GM23248 (cell line): ENCODE data around the gene SCAF4. TPM values are rescaled to one million over a fixed set of nuclear protein-coding genes. Genes with fewer than 3 reads are reported as not detected.

Experiments used
- DNase-seq: peaks from one replicate; pipeline ENCODE4 v3.0.0-alpha.2; 2015
- H2AFZ ChIP-seq: fragments of 200-600 bp; sonication (generic); 2 replicates; pipeline ENCODE4 v1.6.1; 2016; ENCODE audit warnings: antibody characterized with exemption
- H3F3A ChIP-seq: fragments of 200-600 bp; sonication (generic); 2 replicates; pipeline ENCODE4 v1.6.1; 2016; ENCODE audit warnings: mild to moderate bottlenecking, antibody characterized with exemption, mixed run types; ENCODE audit not compliant: insufficient read depth
- H3K27ac ChIP-seq: fragments of 200-600 bp; sonication (generic); 2 replicates; pipeline ENCODE4 v1.5.1; 2016; ENCODE audit warnings: mild to moderate bottlenecking
- H3K27me3 ChIP-seq: fragments of 200-600 bp; sonication (generic); replicated peaks from 2 replicates; pipeline ENCODE4 v1.6.1; 2016; ENCODE audit warnings: mild to moderate bottlenecking; ENCODE audit not compliant: insufficient read depth
- H3K36me3 ChIP-seq: fragments of 200-600 bp; sonication (generic); 2 replicates; pipeline ENCODE4 v1.6.1; 2016; ENCODE audit warnings: low read depth, mild to moderate bottlenecking
- H3K4me1 ChIP-seq: fragments of 200-600 bp; sonication (generic); 2 replicates; pipeline ENCODE4 v1.6.1; 2016; ENCODE audit warnings: mild to moderate bottlenecking; ENCODE audit not compliant: insufficient read depth
- H3K4me2 ChIP-seq: fragments of 200-600 bp; sonication (generic); one replicate; pipeline ENCODE4 v1.6.1; 2016; ENCODE audit warnings: mild to moderate bottlenecking; ENCODE audit not compliant: unreplicated experiment
- H3K4me3 ChIP-seq: fragments of 200-600 bp; sonication (generic); 2 replicates; pipeline ENCODE4 v1.5.1; 2016; ENCODE audit warnings: mild to moderate bottlenecking
- H3K79me2 ChIP-seq: fragments of 200-600 bp; sonication (generic); 2 replicates; pipeline ENCODE4 v1.6.1; 2016; ENCODE audit warnings: mild to moderate bottlenecking; ENCODE audit not compliant: insufficient read depth
- H3K9ac ChIP-seq: fragments of 200-600 bp; sonication (generic); 2 replicates; pipeline ENCODE4 v1.6.1; 2016; ENCODE audit warnings: mild to moderate bottlenecking
- H3K9me2 ChIP-seq: fragments of 200-600 bp; sonication (generic); 2 replicates; pipeline ENCODE4 v1.6.1; 2016; ENCODE audit warnings: mixed run types, mild to moderate bottlenecking, moderate library complexity; ENCODE audit not compliant: insufficient read depth
- H3K9me3 ChIP-seq: fragments of 200-600 bp; sonication (generic); one replicate; pipeline ENCODE4 v1.6.1; 2017; ENCODE audit warnings: low read depth
- H4K20me1 ChIP-seq: fragments of 200-600 bp; sonication (generic); 2 replicates; pipeline ENCODE4 v1.6.0; 2016; ENCODE audit not compliant: insufficient read depth
- EZH2 ChIP-seq: fragments of 200-600 bp; sonication (generic); IDR thresholded peaks from 2 replicates; pipeline ENCODE4 v1.6.1; 2018; ENCODE audit warnings: antibody characterized with exemption, mild to moderate bottlenecking; ENCODE audit not compliant: insufficient read depth, poor library complexity, severe bottlenecking
- EZH2phosphoT487 ChIP-seq: fragments of 200-600 bp; sonication (generic); IDR thresholded peaks from 2 replicates; pipeline ENCODE4 v1.6.1; 2018; ENCODE audit warnings: antibody characterized with exemption, moderate library complexity, mild to moderate bottlenecking, low read depth; ENCODE audit not compliant: insufficient read depth
- WGBS, 2 experiments: methylation state at CpG; one replicate each; pipeline ENCODE4 v1.1.6; 2015 to 2017; ENCODE audit warnings: low lambda C conversion rate in 2 of 2, low coverage in 1 of 2; ENCODE audit errors: missing lambda C conversion rate in 2 of 2; 5-methylcytosine and 5-hydroxymethylcytosine counted together
- in situ Hi-C: fragments of 300-500 bp; cut with MboI; formaldehyde crosslinking; loops from 2 replicates; pipeline ENCODE4 v1.15.0; 2020
- polyA plus RNA-seq: library from polyadenylated mRNA; unstranded; fragments of >200 nt; fragmentation: Nextera tagmentation; extraction: Ambion mirVana; gene quantifications from 2 replicates; pipeline ENCODE4 v1.2.1, GENCODE V29; 2016
- total RNA-seq: library from RNA; depleted of rRNA; stranded (reverse); fragments of >200 nt; shearing (Covaris generic); gene quantifications from 2 replicates; pipeline ENCODE4 v1.2.3, GENCODE V29; 2014

The SCAF4 gene
- total and polyA plus RNA-seq, 2 experiments from 2014 or later, result 3.2 to 19.4 TPM

DNA sequence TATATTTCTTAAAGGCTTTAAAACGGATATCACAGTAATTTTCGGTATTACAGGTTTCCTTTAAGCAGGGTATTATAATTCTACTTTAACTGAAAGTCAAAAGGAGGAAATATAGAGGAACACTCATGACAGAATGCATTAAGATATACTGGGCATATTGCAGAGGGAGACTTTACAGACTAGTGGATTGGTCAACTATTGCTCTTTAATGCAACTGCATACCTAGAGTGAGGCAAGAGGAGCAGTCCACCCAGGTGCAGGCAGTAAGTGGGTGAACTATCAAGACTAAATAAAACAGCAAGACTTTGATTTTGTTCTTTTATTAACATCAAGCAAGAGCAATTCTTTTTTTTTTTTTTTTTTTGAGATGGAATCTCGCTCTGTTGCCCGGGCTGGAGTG is 10.5 kb downstream of the SCAF4 start:
- no peaks in the 10 kb centered on the region for H3F3A ChIP-seq
- H2AFZ ChIP-seq, result no peak overlapping the region
- no peak overlapping the region for H3K4me3 ChIP-seq
- WGBS, 2 experiments, result 95 to 96% methylated on average over 2 to 4 of the region's 4 CpGs
- no peak overlapping the region for H3K27ac ChIP-seq
- peaks cover 100% of the 10 kb centered on the region for H3K79me2 ChIP-seq
- in situ Hi-C loops, result no loop called here
- peaks cover 31% of the 10 kb centered on the region for H4K20me1 ChIP-seq
- no peak for TF ChIP-seq EZH2phosphoT487
- no peak for TF ChIP-seq EZH2
- no peak overlapping the region for H3K9ac ChIP-seq
- no peaks in the 10 kb centered on the region for H3K27me3 ChIP-seq
- H3K9me2 ChIP-seq, result no peaks in the 10 kb centered on the region
- peaks cover 7% of the 10 kb centered on the region; the same call in 1 of the 2 replicates for H3K4me1 ChIP-seq
- H3K36me3 ChIP-seq, result no peaks in the 10 kb centered on the region
- no peak for DNase-seq
- H3K4me2 ChIP-seq, result no peak overlapping the region
- H3K9me3 ChIP-seq, result no peaks in the 10 kb centered on the region

DNA sequence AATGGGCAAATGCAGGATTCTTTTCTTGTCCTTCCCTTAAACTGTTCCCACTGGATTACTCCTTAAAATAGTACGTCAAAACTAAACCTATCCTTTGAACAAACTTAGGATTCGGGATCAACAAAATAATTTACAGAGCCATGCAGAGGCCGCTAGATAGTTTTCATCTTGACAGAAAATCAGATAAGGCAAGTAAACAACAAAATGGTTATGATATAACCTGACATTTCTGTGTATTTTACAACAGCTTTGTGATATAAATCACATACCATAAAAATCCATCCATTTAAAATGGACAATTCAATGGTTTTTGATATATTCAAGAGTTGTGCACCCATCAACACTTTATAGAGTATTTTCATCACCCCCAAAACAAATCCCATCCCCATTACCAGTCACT is 11.2 kb downstream of the SCAF4 start:
- no peaks in the 10 kb centered on the region; the same call in 1 of the 2 replicates for H3F3A ChIP-seq
- H3K4me1 ChIP-seq, result peaks cover 14% of the 10 kb centered on the region
- H3K9me2 ChIP-seq, result no peaks in the 10 kb centered on the region
- H3K27ac ChIP-seq, result no peak overlapping the region
- H3K27me3 ChIP-seq, result no peaks in the 10 kb centered on the region
- no peaks in the 10 kb centered on the region for H3K9me3 ChIP-seq
- H3K4me3 ChIP-seq, result no peak overlapping the region
- in situ Hi-C loops, result no loop called here
- H3K9ac ChIP-seq, result no peak overlapping the region
- H3K36me3 ChIP-seq, result no peaks in the 10 kb centered on the region
- TF ChIP-seq EZH2 (no peak), EZH2phosphoT487 (no peak)
- no peak for DNase-seq
- no peak overlapping the region for H3K4me2 ChIP-seq
- peaks cover 31% of the 10 kb centered on the region for H4K20me1 ChIP-seq
- WGBS, 2 experiments, result 94 to 100% methylated on average over 3 of the region's 3 CpGs
- no peak overlapping the region for H2AFZ ChIP-seq
- H3K79me2 ChIP-seq, result peaks cover 100% of the 10 kb centered on the region

DNA sequence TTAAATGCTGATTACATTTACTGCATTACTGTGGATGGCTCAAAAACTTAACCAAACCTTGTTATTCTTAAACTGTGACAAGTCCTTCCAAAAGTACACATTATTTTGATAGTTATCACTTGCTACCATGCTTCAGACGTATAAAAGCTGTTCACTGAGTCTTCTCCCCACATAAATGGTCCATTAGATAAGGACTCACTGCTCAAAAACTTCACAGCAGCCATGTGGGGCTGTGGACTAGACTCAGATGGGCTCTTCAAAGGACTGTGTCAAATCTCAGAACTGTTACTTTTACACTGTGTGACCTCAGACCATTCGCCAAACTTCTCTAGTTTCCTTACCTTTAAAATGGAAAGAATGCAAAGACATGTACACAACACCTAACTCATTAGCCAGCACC is 11.6 kb downstream of the SCAF4 start:
- TF ChIP-seq EZH2phosphoT487 (no peak), EZH2 (no peak)
- in situ Hi-C loops, result no loop called here
- 96 to 98% methylated on average over 2 of the region's 2 CpGs for WGBS, 2 experiments
- Histone ChIP-seq H4K20me1 (peaks cover 29% of the 10 kb centered on the region), H3K4me3 (no peak overlapping the region), H3F3A (peaks cover 2% of the 10 kb centered on the region; the same call in 1 of the 2 replicates), H3K9me2 (no peaks in the 10 kb centered on the region), H3K36me3 (no peaks in the 10 kb centered on the region), H3K9me3 (no peaks in the 10 kb centered on the region), H3K79me2 (peaks cover 100% of the 10 kb centered on the region), H3K4me2 (no peak overlapping the region), H3K4me1 (peaks cover 18% of the 10 kb centered on the region), H2AFZ (no peak overlapping the region), H3K27me3 (no peaks in the 10 kb centered on the region), H3K27ac (no peak overlapping the region), H3K9ac (no peak overlapping the region)
- DNase-seq, result no peak

DNA sequence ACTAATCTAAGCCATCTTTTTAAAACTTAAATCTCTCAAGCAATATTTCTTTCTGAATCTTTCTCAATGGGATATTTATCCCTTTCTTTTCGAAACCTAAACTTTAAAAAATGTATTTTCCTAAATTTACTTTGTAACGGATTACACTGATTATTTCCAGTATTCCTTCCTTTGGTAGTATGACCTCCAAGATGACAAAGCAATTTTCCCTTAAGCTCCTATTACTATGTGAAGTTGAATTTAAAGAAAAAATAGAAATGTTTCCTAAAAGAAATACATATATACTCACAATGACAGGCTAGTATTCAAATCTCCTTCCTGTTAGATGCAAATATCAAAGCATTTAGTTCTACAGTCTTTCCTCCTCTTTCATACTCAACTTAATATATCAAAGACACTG is 15.8 kb downstream of the SCAF4 start:
- Histone ChIP-seq H3F3A (peaks cover 22% of the 10 kb centered on the region), H3K4me2 (peak overlapping the region; percentile 10), H3K36me3 (no peaks in the 10 kb centered on the region), H3K9me3 (no peaks in the 10 kb centered on the region), H2AFZ (no peak overlapping the region), H3K79me2 (peaks cover 100% of the 10 kb centered on the region), H3K4me3 (no peak overlapping the region), H4K20me1 (peaks cover 20% of the 10 kb centered on the region), H3K4me1 (peaks cover 49% of the 10 kb centered on the region), H3K9ac (no peak overlapping the region), H3K9me2 (no peaks in the 10 kb centered on the region), H3K27ac (peak overlapping the region; percentile 2; the same call in 1 of the 2 replicates), H3K27me3 (no peaks in the 10 kb centered on the region)
- in situ Hi-C loops, result no loop called here
- 72 to 80% methylated on average over 2 of the region's 2 CpGs for WGBS, 2 experiments
- no peak for DNase-seq
- TF ChIP-seq EZH2, result no peak
- TF ChIP-seq EZH2phosphoT487, result no peak
